Skeletal muscle cell (primary cell): Measurements from ENCODE around the gene ACTR6.
A peak's percentile ranks its signal among the peaks of the same experiment; 100 is the strongest.
"Not testable (repeated sequence)": the region's sequence is repeated elsewhere in the genome, so short reads cannot be mapped to it uniquely, and the experiment has no call there.

Experiments
- DNase-seq: peaks from one replicate; pipeline ENCODE4 v3.0.0-alpha.2; 2010; ENCODE audit warnings: low read depth
- H3K4me3 ChIP-seq: 2 replicates; pipeline ENCODE4 v1.5.1; 2011; ENCODE audit warnings: low read depth, mild to moderate bottlenecking, control low read depth, low read length, moderate library complexity

ACTR6 gene

DNA sequence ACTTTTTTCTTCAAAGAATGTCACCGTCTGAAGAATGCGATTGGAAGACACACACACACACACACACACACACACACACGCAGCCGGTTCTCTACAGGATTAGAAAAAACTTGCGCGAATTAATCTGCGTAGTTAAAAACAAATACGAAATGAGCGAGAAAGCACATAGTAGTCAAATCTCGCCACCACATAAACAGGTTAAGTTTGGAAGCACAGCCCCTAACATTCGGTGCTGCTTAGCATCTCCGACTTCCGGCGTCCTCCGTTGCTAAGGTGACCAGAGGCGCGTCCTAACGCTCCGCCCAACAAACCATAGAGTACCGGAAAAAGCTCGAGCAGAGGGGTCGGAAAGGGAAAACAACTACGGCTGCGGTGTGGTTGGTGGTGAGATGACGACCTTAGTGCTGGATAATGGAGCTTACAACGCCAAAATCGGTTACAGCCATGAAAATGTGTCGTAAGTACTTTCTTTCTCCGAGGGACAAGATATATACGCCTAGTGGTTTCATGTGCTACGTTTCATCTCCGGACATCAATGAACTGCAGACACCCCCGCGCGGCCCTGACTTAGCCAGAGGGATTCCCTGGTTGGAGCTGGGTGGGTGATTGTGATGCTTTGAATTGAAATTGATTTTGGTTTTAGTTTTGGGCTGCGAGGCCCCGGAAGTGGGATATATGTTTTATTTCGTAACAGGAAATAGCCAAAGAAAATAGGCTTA is at the start of gene ACTR6:
TSS of gene ACTR6 (plus strand) at position 353 of the 719 bp plus-strand sequence. CDS start at position 390, 37 bp downstream.
- peak within 1 kb of the TSS; percentile 77 for H3K4me3 ChIP-seq
- peak; percentile 88 for DNase-seq

DNA sequence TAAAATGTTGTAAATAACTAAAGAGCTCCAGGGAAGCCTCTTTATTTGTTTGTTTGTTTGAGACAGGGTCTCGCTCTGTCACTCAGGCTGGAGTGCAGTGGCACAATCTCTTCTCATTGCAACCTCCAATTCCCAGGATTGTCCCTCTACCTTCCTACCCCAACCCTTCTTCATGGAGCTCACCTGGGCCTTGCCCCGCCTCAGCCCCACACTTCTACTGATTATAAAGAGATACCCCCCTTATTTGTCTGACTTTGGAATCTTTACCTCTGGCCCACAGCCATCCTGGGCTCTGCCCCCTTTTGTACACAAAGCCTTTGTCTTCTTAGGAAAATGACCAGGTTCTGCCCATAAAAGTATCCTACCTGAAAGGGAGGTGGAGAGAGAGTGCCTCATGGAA is 48.8 kb upstream of the ACTR6 start:
- DNase-seq: no peak
- no peak overlapping the region for H3K4me3 ChIP-seq

DNA sequence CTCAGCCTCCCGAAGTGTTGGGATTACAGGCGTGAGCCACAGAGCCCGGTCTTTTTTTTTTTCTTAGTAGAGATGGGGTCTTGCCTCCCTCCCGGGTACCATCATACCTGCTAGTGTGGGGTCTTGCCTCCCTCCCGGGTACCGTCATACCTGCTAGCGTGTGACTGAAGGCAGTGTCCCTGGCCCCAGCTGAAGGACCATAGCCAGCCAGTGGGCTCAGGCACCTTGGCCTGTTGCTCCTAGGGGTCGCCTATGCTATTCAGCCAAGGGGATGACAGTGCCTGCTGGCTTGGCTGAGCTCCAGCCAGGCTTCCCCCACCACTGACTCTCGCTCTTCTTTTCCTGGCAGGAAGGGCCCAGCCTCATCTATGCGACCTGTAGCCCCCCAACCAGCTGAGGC is 47.5 kb upstream of the ACTR6 start:
- no peak for DNase-seq
- H3K4me3 ChIP-seq: no peak overlapping the region

DNA sequence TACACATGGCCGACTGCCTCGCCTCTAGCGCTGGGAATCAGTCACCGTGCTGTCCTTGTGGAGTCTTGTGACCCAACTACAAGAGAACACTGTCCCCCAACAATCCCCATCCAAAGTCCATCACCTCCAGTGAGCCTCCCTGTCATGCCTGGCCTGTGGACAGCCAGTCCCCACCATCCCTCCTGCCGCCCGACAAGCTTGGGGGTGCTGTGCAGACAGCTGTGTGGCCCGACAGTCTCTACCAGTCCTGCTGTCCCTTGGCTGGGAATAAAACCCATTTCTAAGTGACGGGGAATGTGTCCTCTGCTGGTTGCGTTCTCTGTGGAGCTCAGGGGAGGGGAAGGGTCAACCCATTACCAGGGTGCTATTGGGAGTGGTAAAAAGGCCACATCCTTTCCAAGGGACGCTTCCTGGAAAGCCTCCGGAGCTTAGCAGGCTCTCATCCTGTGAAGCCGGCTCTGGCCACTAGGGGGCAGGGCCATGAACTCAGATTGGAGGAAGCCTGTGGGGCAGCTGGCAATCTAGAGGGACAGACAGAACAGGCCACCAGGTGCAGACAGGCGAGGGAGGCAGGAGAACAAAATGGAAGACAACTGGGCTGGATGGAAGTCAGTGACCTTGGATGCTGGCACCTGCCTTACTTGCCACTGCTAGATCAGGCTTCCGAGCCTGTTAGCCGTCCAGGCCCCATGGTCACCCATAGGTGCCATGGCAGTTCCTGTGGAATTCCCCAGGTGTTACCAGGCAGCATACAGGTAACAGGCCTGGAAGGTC is 46.0 kb upstream of the ACTR6 start:
- DNase-seq: no peak
- no peak overlapping the region for H3K4me3 ChIP-seq

DNA sequence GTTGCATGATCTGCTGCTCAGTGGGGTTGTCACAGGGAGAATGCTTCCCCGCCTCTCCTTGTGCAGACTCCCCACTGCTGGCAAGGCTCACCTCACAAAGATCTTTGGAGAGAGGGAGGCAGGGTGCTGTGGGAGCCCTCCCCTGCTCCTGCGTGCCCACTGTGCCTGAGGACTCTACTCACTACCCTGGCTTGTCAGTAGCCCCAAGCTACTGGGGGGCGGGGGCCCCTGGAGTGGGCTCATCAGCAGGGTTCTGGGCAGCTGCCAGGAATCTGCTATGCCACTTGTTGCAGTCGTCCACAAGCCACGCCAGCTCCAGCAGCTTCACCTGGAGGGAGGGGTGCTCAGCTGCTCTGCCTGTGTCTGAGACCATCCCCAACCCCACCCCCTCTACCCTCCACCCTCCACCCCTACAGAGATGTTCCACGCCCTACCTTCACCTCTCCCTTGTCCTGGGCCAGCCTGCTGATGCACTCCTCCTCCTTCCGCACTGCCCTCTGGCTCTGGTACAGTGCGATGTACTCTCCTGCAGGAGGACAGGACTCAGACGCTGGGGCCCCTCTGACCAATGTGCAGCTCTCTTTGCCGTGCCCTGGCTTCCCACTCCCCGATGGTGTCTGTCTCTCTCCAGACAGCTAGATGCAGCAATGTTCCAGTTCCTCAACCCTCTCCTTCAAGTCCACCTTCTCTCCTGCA is 43.7 kb upstream of the ACTR6 start:
- H3K4me3 ChIP-seq: no peak overlapping the region

DNA sequence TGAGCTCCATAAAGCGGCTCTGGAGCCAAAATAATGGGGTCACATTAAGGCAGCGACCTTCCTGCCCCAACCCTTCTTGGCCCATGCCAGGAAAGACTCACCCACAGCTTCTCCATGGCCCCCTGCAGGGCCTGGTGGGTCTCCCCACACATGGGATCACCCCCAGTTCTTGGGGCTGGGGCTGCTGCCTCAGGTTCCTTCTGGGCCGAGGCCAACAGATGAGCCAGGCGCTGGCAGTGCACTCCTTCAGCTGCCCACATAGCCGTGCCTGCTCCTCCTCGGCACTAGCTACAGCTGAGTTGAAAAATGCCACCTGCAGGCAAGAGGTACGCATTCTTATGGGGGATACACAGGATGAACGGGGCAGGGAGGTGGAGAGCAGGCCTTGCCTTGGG is 43.2 kb upstream of the ACTR6 start:
- no peak for DNase-seq
- no peak overlapping the region for H3K4me3 ChIP-seq

More for the DNA sequence above, 43.7 kb upstream of the ACTR6 start:
- DNase-seq: no peak

DNA sequence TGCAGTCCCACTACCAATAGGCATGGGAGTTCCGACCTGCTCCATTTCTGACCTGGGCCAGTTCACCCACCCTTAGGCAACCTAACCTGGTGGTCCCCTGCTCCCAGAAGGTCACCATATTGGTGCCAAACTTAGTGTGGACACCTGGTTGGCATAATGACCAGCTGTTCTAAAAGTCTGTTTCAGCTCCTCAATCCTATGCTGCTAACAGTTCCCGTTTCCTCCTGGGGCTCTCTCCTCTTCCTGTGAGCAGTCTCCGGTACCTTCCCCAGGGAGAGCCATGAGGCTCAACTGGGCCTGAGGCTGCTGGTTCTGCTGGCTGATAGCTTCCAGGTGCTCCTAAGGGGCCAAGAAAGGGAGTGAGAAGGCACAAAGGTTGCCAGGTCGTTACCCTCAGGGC is 42.1 kb upstream of the ACTR6 start:
- DNase-seq: no peak
- H3K4me3 ChIP-seq: no peak overlapping the region

DNA sequence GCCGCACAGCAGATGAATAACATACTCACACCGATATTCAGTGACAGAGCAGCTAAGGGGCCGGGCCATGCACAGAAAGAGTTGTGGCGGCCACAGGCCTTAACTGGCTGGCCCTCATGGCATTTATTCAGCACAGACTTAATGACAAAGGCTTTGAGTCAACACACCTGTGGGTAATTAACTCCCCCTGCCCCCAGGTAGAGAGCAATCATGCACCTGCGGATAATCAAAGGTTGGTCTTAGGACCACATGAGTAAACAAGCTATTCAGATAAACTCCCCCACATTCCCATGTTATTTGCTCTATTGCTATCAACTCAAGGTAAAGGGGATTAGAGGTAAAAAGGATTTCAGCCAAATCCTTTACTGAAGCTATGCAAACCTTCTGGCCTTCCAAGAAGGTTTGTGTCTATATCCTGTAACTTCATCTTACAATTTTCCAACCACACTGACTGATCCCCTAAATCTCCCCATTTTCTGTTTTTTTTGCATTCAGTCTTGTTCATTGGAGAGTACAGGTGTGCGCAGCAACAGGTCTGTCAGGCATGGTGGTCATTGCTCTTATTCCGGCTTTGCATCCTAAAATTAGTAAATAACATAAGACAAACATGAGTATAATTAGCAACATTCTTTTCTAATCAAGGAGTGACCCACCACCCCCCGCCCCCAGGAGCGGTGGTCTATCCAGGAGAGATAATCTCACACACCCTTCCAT is 41.1 kb upstream of the ACTR6 start:
- DNase-seq: no peak
- no peak overlapping the region for H3K4me3 ChIP-seq

DNA sequence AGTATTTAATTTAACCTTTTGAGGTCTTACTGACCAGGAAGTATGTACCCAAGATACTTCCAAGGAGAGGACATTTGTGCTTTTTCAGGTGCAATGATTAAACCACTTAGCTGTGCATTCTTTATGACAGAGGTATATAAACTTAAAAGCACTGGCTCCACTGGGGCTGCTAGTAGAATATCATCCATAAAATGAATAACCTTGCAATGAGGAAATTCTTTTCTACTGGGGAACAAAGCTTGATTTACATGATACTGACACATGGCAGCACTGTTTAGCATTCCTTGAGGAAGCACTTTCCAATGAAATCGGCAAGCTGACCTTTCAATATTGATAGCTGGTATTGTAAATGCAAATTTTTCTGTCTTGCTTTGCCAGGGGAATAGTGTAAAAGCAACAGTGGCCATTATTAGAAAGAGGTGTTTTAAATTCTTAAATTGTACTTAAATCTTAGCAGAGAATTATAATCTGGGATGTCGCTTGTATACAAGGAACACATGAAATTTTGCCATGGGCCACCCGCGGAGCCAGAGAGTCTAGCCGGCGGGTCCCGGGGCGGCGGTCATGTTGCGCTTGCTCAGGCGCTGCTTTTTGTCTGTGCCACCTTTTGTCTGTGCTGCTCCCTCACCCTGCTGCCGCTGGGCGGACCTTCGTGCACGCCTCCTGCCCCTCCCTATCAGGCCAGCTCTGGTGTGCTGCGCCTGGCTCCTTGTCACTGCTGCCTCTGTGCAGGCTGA is 37.0 kb upstream of the ACTR6 start:
- DNase-seq: no peak
- H3K4me3 ChIP-seq: peak overlapping the region; percentile 34

DNA sequence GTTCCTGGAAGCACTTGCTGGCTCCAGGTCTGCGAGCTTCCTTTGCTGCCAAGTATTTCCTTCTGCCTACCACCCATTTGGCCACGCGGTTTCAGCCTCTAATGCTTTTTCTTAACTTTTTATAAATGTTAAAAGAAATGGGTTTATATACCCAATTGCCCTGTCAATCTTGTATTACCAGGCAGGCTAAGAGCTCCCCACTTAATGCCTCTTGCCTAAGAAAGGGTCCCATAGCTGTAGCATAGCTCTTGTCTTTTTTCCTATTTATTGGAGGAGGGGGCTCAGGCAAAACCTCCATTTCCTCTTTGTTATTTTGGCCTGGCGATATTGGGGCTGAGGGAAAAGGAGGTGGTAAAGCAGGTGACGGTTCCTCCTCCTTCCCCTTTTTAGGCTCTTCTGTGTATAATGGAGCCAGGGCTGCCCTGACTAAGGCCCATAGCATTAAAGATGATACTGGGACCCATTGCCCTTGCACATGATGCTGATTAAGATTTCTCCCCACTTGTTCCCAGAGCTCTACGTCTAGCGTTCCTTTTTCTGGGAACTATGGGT is 36.4 kb upstream of the ACTR6 start:
- no peak for DNase-seq
- peak overlapping the region; percentile 34 for H3K4me3 ChIP-seq

DNA sequence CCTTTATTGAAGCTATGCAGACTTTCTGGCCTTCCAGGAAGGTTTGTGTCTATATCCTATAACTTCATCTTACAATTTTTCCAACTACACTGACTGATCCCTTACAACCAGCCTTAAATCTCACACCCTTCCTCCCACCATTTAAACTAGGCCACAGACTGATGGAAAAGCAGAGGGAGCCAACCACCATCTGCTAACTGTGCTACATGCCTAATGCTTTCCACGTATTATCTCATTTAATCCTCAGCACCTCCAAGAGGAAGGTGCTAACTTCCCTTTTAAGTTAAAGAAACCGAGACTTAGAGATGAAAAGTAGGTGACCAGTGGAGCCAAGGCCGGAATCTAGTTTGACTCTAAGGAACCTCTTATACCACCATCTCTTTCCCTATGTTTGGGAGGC is 35.3 kb upstream of the ACTR6 start:
- H3K4me3 ChIP-seq: no peak overlapping the region

DNA sequence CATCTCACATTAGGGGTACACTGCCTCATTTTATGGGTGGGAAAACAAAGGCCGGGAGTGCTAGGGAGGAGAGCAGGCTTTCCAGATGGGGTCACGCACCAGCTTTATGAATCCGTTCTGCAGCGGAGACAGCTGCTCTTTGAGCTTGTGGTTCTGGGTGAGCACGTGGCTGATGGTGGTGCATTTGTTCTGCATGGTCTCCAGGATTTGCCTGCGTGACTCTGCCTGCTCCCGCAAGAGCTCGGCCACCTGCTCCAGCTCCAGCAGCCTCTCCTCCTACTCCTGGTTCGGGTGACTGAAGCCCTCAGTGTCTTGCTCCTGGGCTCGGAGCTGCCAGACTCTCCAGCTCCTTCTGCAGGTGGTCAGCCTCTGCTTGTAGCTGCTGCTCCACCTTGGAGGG is 34.4 kb upstream of the ACTR6 start:
- DNase-seq: no peak
- H3K4me3 ChIP-seq: no peak overlapping the region

More for the DNA sequence above, 35.3 kb upstream of the ACTR6 start:
- DNase-seq: no peak

DNA sequence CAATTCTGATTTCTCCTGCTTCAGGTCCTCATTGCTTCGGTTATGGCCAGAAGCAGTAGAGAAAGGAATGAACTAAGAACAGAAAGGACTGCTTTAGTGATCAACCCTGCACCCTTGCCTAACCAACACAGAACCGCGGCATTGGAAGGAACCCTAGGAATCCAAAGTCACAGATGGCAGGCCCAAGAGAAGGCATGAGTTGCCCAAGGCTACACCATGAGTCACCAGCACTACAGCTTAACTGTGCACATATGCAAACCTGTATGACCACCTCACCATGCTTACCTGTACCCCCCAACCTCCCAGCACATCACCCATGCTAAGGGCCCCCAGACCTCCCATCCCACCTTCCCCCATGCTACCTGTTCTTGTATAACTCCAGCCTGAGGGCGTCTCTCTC is 32.1 kb upstream of the ACTR6 start:
- H3K4me3 ChIP-seq: no peak overlapping the region
- DNase-seq: no peak

DNA sequence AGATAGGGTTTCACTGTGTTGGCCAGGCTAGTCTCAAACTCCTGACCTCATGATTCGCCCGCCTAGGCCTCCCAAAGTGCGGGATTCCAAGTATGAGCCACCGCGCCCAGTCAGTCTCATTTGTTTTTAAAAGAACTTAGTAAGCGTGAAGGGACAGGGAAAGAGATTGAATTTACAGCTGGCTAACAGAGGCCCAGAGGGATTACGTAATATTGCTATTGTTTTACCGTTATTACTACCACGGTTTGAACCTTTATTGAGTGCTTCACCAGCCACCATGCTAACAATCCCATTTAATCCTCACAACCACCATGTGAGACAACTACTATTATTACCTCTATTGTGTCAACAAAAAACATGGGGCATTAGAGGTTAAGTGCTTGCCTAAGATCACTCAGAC is 31.3 kb upstream of the ACTR6 start:
- DNase-seq: no peak
- no peak overlapping the region for H3K4me3 ChIP-seq

DNA sequence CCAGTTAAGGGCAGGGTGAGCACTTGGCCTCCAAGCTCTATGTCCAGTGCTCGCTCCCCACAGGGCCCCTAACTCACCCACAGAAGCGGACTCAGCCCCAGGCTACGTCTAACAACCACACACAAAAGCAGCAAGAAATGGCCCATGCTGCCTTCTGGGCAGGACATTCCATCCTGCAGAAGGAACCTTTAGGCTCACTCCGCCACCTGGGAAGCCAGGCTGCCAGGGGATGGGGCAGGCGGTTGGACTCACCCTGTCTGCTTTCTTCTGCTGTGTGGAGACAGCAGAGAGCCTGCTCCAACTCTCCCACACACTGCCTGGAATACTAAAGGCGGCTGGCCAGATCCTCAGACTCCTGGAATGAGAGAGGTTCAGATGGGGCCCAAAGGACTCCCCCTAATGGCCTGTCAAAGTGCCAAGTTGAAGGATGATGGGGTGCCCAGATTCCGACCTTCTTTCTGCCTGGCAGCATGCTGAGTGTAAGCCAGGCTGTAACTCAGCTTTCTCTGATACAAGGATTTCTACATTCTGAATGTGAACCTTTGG is 30.2 kb upstream of the ACTR6 start:
- H3K4me3 ChIP-seq: no peak overlapping the region
- no peak for DNase-seq

DNA sequence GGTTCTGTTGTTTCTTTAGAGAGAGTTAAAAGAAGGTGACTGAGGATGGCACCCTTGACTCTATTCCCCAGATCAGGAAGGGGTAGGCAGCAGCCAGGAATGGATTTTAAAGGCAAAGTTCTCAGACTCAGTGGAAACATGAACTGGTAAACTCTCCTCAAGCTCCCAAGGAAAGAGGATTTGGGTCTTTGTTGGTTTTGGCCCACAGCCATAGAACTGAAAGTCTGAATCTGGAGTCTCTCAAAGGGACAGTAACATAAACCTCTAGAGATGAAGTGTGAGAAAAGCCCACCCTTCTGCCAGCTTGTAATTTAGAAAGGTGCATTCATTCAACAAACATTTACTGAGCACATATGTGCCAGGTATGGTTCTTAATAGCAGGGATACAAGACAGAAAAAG is 29.4 kb upstream of the ACTR6 start:
- no peak for DNase-seq
- no peak overlapping the region for H3K4me3 ChIP-seq

DNA sequence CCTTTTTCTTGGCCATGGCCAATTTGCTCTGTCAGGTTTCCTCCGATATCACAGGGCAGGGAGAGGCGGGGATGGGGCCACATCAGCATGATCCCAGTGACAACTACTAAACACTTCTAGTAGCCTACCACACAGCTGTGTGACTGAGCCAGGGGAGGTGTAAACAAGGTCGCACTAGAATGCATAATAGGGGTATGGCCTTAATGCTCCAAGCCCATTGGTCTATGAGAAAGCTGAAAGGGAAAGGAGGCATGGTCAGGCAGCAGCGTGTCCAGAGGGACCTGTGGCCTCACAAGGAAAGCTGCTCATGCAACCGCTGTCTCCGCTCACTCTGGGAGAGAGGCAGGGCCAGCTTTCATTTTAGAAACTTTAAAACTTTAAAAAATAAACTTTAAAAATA is 27.5 kb upstream of the ACTR6 start:
- no peak for DNase-seq
- no peak overlapping the region for H3K4me3 ChIP-seq

DNA sequence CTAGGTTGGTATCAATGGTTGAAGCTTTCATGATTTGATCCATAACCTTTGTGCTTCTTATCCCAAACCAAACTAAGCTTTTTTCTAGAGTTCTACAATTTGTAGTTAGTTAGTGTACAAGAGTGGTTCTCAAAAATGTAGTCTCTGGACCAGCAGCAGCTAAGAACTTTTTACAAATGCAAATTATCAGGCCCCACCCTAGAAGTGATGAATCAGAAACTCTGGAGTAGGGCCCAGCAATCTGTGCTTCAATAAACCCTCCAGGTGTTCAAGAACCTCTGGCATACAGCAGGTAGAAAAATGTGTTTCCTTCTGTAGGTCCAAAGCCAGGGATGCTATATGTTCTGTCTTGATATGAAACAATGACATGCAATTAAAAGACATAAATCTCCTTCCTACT is 26.1 kb upstream of the ACTR6 start:
- H3K4me3 ChIP-seq: no peak overlapping the region
- no peak for DNase-seq

DNA sequence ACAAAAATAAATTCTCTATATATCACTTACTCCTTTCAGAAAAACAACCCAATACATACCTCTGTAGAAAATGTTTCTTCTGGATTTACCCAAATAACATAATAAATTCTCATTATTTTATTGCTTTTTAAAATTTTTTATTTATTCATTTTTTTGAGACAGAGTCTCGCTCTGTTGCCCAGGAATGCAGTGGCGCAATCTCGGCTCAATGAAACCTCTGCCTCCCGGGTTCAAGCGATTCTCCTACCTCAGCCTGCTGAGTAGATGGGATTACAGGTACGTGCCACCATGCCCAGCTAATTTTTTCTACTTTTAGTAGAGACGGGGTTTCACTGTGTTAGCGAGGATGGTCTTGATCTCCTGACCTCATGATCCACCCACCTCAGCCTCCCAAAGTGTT is 24.1 kb upstream of the ACTR6 start:
- DNase-seq, H3K4me3 ChIP-seq: not testable (repeated sequence)
